Measurements from ENCODE around the gene TUBB8.
"Not testable (repeated sequence)": the region's sequence is repeated elsewhere in the genome, so short reads cannot be mapped to it uniquely, and the experiment has no call there.

The TUBB8 gene

DNA sequence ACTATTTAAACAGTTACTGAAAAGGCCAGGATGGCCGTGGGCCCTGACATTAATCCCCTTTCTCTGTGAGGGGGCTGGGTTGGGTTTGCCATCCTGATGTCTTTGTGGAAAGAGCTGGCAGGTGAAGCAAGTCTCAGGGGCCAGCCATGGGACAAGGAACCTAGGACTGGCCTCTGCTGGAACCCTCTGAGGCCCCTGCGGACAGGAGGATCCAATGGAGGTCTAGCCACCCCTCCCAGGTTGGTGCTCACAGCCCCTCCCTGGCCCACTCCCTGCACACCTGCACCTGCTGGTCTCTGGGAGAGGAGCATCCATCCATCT lies 35.8 kb downstream of the TUBB8 start:
- not testable (repeated sequence) for DNase-seq

DNA sequence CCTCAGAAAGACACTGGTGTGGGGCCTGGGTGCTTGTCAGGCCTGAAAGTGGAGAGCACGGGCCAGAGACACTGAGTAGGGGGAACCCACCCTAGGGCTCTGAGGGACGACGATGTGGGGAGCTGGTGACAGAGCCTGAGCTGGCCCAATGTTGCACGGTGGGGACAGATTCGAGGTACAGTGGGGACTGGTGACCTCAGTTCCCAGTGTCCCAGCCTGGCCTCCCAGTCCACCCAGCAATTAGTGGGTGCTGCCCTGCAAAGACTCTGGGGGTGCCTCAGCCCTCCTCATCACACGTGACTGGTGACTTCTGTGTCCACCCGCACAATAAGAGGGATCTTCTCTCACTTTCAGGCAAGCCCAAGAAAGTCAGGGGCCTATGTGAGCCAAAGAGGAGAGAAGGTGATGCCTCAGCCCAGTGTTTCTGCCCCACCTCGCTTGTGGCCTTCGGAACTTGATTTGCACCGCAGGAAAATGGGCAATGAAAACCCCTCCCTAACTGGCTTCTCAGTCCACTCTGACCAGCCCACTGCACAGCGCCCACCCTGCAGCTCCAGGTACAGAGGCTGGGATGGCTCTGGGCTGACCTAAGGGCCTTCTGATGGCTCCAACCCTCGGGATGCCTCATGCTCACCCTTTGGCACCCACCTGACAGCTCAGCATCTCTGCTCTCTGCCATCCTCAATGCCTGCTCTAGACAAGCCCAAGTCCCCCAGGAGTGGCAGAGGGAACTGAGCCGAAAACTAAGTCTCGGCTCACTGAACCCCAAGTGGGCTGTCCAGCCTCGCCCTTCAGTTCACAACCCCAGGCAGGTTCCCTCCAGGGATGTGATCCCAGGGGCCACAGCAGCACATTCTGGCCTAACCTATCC lies 36.4 kb downstream of the TUBB8 start:
- not testable (repeated sequence) for DNase-seq

DNA sequence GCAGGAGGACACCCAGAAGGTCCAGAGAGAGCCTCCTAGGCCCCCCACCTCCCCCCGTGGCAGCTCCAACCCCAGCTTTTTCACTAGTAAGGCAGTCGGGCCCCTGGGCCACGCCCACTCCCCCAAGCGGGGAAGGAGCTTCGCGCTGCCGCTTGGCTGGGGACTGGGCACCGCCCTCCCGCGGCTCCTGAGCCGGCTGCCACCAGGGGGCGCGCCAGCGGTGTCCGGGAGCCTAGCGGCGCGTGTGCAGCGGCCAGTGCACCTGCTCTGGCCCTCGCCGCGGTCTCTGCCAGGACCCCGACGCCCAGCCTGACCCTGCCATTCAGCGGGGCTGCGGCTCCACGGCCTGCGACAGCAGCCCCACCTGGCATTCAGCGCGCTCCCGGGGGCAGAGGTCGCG lies 37.8 kb downstream of the TUBB8 start:
- DNase-seq, result not testable (repeated sequence)

DNA sequence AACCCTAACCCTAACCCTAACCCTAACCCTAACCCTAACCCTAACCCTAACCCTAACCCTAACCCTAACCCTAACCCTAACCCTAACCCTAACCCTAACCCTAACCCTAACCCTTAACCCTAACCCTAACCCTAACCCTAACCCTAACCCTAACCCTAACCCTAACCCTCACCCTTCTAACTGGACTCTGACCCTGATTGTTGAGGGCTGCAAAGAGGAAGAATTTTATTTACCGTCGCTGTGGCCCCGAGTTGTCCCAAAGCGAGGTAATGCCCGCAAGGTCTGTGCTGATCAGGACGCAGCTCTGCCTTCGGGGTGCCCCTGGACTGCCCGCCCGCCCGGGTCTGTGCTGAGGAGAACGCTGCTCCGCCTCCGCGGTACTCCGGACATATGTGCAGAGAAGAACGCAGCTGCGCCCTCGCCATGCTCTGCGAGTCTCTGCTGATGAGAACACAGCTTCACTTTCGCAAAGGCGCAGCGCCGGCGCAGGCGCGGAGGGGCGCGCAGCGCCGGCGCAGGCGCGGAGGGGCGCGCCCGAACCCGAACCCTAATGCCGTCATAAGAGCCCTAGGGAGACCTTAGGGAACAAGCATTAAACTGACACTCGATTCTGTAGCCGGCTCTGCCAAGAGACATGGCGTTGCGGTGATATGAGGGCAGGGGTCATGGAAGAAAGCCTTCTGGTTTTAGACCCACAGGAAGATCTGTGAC lies 38.7 kb downstream of the TUBB8 start:
- not testable (repeated sequence) for DNase-seq
